CD4-positive, alpha-beta T cell treated with Interleukin-15 for 4 hours (primary cell): ENCODE measurements around the gene MEDAG.
"Not testable (repeated sequence)": the region's sequence is repeated elsewhere in the genome, so short reads cannot be mapped to it uniquely, and the experiment has no call there.

Experiments
- DNase-seq: peaks from one replicate; pipeline ENCODE4 v3.0.0-alpha.2; 2020; ENCODE audit warnings: low spot score

Gene MEDAG

GRCh38 chr13:30907121-30907861 is 1.2 kb downstream of the MEDAG start:
- no peak for DNase-seq

- DNase-seq: no peak
Measured at GRCh38 chr13:30908416-30908980, 2.4 kb downstream of the MEDAG start.

- DNase-seq: no peak
Measured at GRCh38 chr13:30910676-30911075, 4.6 kb downstream of the MEDAG start.

GRCh38 chr13:30915691-30916541 is 9.8 kb downstream of the MEDAG start:
- DNase-seq: no peak

- no peak for DNase-seq
Measured at GRCh38 chr13:30916991-30917390, 10.9 kb downstream of the MEDAG start.

GRCh38 chr13:30918662-30919405 is 12.8 kb downstream of the MEDAG start:
- no peak for DNase-seq

GRCh38 chr13:30920162-30920909 is 14.3 kb downstream of the MEDAG start:
- no peak for DNase-seq

- DNase-seq: no peak
Measured at GRCh38 chr13:30923418-30923817, 17.3 kb downstream of the MEDAG start.

- no peak for DNase-seq
Measured at GRCh38 chr13:30924721-30925120, 18.6 kb downstream of the MEDAG start.

GRCh38 chr13:30925429-30925828 is 19.4 kb downstream of the MEDAG start:
- DNase-seq: no peak

GRCh38 chr13:30926781-30927180 is 20.7 kb downstream of the MEDAG start:
- no peak for DNase-seq

- not testable (repeated sequence) for DNase-seq
Measured at GRCh38 chr13:30927188-30927587, 21.1 kb downstream of the MEDAG start.

GRCh38 chr13:30927595-30927994 is 21.5 kb downstream of the MEDAG start:
- DNase-seq: no peak

GRCh38 chr13:30928978-30929377 is 22.9 kb downstream of the MEDAG start:
- DNase-seq: no peak

- no peak for DNase-seq
Measured at GRCh38 chr13:30932481-30933353, 26.6 kb downstream of the MEDAG start, which contains the start of gene TEX26. TSS of gene TEX26 (plus strand) at chr13:30932656. CDS start at chr13:30932716, 60 bp downstream.

GRCh38 chr13:30933354-30933670 is 27.2 kb downstream of the MEDAG start:
- no peak for DNase-seq

GRCh38 chr13:30934381-30934780 is 28.3 kb downstream of the MEDAG start:
- no peak for DNase-seq

GRCh38 chr13:30934803-30935202 is 28.7 kb downstream of the MEDAG start:
- no peak for DNase-seq

GRCh38 chr13:30936971-30937370 is 30.9 kb downstream of the MEDAG start:
- no peak for DNase-seq

GRCh38 chr13:30943881-30944280 is 37.8 kb downstream of the MEDAG start:
- no peak for DNase-seq
